ENCODE data around the gene OR4K14.
"Not testable (repeated sequence)": the region's sequence is repeated elsewhere in the genome, so short reads cannot be mapped to it uniquely, and the experiment has no call there.

OR4K14 gene

GRCh38 chr14:20019257-20019865, at the start of gene OR4K14:
Gene OR4K14, minus strand, starts transcription at chr14:20019307. Its CDS starts 4,114 bp downstream, at chr14:20015193.
- DNase-seq = no peak

GRCh38 chr14:20059745-20060144, 40.6 kb upstream of the OR4K14 start, which contains the start of gene OR4L1:
Gene OR4L1, plus strand, starts transcription at chr14:20060045. Its CDS starts 0 bp downstream, at chr14:20060045.
- no peak for DNase-seq

GRCh38 chr14:20048202-20048601, 29.1 kb upstream of the OR4K14 start:
- no peak for DNase-seq

- no peak for DNase-seq
Observed at GRCh38 chr14:20044243-20044642, 25.1 kb upstream of the OR4K14 start.

- no peak for DNase-seq
Observed at GRCh38 chr14:20035938-20036337, 16.8 kb upstream of the OR4K14 start, which contains the start of gene OR4K13. Gene OR4K13, minus strand, starts transcription at chr14:20036038. Its CDS starts 1,280 bp downstream, at chr14:20034758.

- no peak for DNase-seq
Observed at GRCh38 chr14:20035449-20035848, 16.3 kb upstream of the OR4K14 start.

GRCh38 chr14:20031058-20031457, 12.0 kb upstream of the OR4K14 start:
- no peak for DNase-seq

GRCh38 chr14:20008156-20008555, 11.0 kb downstream of the OR4K14 start:
- DNase-seq = no peak

- DNase-seq = no peak
Observed at GRCh38 chr14:20002319-20002718, 16.8 kb downstream of the OR4K14 start.

- no peak for DNase-seq
Observed at GRCh38 chr14:20001863-20002262, 17.2 kb downstream of the OR4K14 start, which contains the start of gene OR4Q2. Gene OR4Q2, plus strand, starts transcription at chr14:20002163.

- DNase-seq = no peak
Observed at GRCh38 chr14:19993438-19993837, 25.7 kb downstream of the OR4K14 start.

- no peak for DNase-seq
Observed at GRCh38 chr14:19975291-19975690, 43.8 kb downstream of the OR4K14 start, which contains the start of gene OR4K15. Gene OR4K15, plus strand, starts transcription at chr14:19975591. Its CDS starts 0 bp downstream, at chr14:19975591.

- DNase-seq = no peak
Observed at GRCh38 chr14:19974844-19975243, 44.3 kb downstream of the OR4K14 start.

- DNase-seq = not testable (repeated sequence)
Observed at GRCh38 chr14:19969735-19970134, 49.4 kb downstream of the OR4K14 start.

Data from NCI-H2029 treated with DMSO at 0.1 percent for 48 hours (cell line).